Activated gamma-delta T cell (primary cell): ENCODE data around the gene C1orf210.

ENCODE experiments used
- DNase-seq: peaks from one replicate; lab custom pipeline; 2025; lab: John Stamatoyannopoulos, UW

Gene C1orf210

DNA sequence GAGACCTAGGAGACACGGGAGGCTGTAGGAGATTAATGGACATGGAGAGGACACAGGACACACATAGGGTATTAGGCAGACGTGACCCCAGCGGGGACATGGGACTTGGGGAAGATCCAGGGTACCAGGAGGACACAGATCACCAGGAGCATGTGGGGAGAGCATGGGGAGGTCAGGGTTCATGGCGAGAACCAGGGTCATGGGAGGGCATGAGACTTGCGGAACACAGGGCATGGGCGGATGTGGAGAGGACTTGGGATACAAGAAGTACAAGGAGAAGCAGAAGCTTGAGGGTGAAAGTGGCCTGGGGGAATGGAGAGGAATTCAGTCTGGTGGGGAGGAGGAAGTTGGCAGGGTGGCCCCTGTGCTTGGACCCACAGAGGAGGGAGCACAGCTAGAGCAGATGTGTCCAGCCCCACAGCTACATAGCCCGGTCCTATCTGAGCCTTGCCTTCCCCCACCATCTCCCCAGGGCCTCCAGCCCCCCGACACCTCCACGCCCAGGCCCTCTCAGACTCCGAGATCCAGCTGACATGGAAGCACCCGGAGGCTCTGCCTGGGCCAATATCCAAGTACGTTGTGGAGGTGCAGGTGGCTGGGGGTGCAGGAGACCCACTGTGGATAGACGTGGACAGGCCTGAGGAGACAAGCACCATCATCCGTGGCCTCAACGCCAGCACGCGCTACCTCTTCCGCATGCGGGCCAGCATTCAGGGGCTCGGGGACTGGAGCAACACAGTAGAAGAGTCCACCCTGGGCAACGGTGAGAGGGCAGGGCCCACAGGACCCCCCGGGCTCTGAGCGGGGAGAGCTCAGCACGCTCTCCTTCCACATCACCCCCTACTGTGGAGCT is 27.5 kb upstream of the C1orf210 start:
- DNase-seq, result no peak

GRCh38 chr1:43312212-43312623 is 26.8 kb upstream of the C1orf210 start:
- DNase-seq, result no peak

- no peak for DNase-seq
Observed at GRCh38 chr1:43311521-43311920, 26.1 kb upstream of the C1orf210 start.

DNA sequence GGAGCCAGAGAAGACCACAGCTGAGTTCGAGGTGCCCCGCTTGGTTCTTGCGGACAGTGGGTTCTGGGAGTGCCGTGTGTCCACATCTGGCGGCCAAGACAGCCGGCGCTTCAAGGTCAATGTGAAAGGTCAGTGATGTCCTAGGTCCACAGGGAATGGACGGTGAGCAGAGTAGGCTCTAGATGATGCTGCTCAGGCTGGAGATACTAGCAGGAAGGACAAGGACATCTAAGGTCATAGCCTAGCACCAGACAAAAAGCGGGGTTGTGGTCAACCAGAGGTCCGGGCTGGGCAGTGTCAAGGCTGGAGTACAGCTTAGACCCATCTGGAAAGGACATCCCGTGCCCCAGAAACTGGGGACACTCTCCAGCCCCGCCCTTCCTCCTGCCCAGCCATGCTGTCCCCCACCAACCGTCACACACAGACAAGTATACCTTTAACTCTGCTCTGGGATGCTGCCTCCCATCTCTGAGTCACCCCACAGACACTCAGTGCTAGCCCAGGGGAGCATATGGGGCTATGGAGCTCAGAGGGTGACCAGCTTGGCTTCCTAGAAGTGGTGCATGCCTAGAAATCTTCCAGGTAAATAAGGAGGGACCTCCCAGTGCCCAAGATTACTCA is 24.1 kb upstream of the C1orf210 start:
- DNase-seq, result no peak

GRCh38 chr1:43308635-43309404 is 23.4 kb upstream of the C1orf210 start:
- no peak for DNase-seq

DNA sequence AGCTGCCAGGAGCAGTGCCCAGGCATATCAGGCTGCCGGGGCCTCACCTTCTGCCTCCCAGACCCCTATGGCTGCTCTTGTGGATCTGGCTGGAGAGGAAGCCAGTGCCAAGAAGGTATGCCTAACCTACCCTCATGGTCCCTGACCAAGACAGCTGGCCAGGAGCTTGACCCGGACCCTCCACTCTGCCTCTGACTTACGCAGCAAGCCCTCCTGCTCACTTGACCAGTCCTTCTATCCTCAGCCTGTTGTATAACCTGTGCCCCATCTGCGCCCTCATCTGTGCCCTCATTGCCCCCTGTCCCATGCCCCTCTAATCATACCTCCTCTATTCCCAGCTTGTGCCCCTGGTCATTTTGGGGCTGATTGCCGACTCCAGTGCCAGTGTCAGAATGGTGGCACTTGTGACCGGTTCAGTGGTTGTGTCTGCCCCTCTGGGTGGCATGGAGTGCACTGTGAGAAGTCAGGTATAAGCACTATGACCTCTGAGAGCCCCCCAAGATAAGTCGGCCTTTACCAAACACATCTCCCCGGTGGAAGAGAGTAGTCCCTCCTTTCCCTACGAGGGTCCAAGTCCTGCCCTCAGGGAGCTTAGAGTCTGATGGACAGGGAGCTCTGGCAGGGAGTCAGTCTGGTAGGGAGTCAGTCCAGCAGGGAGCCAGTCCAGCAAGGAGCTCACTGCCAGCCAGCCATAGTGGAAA is 22.2 kb upstream of the C1orf210 start:
- DNase-seq, result no peak

DNA sequence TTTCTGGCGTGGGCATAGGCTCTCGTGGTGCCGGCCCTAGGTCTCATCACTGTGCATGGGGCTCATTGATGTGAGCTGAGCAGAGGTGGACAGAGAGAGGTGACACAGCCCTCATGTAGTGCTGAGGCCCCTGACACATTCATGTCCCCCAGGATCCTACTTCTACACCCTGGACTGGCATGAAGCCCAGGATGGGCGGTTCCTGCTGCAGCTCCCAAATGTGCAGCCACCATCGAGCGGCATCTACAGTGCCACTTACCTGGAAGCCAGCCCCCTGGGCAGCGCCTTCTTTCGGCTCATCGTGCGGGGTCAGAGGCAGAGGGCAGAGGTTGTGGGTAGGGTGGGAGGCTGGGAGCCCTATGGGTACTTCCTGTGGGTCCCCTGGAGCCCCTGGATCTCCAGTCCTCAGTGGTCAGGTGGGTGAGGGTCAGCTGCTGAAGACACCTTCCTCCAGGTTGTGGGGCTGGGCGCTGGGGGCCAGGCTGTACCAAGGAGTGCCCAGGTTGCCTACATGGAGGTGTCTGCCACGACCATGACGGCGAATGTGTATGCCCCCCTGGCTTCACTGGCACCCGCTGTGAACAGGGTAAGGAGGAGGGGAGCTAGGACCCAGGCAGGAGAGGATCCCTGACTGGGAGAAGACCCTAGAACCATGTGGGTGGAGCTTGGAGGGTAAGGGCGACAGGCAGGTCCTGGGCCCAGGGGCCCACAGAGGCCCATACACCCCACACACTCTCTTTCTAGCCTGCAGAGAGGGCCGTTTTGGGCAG is 21.5 kb upstream of the C1orf210 start:
- DNase-seq, result no peak

GRCh38 chr1:43305926-43306687 is 20.7 kb upstream of the C1orf210 start:
- DNase-seq, result no peak

GRCh38 chr1:43305461-43305860 is 20.1 kb upstream of the C1orf210 start:
- DNase-seq, result no peak

- DNase-seq, result no peak
Observed at GRCh38 chr1:43304771-43305300, 19.5 kb upstream of the C1orf210 start.

GRCh38 chr1:43304314-43304681 is 18.9 kb upstream of the C1orf210 start:
- no peak for DNase-seq

- DNase-seq, result no peak
Observed at GRCh38 chr1:43303471-43304313, 18.3 kb upstream of the C1orf210 start.

- no peak for DNase-seq
Observed at GRCh38 chr1:43302721-43303470, 17.5 kb upstream of the C1orf210 start.

GRCh38 chr1:43302201-43302600 is 16.8 kb upstream of the C1orf210 start:
- DNase-seq, result no peak

- DNase-seq, result no peak
Observed at GRCh38 chr1:43300378-43301094, 15.2 kb upstream of the C1orf210 start, which contains the start of gene TIE1. TSS of gene TIE1 (plus strand) at chr1:43300982. CDS start at chr1:43301072, 90 bp downstream.

GRCh38 chr1:43299101-43299500 is 13.7 kb upstream of the C1orf210 start:
- no peak for DNase-seq

- DNase-seq, result no peak
Observed at GRCh38 chr1:43298055-43298454, 12.7 kb upstream of the C1orf210 start.

- no peak for DNase-seq
Observed at GRCh38 chr1:43296207-43296606, 10.8 kb upstream of the C1orf210 start.
